ENCODE results near the gene IL1RL2.

IL1RL2 gene

DNA sequence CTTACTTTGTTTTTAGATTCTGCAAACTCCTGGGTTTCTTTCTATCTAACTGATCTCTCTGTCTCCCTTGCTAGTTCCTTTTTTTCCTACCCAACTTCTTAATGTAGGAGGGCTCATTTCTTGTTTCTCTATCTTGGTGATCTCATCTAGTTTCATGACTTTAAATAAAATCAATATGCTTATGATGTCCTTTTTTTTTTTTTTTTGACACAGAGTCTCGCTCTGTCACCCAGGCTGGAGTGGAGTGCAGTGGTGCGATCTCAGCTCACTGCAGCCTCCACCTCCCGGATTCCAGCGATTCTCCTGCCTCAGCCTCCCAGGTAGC is 82.3 kb downstream of the IL1RL2 start:
- TF ChIP-seq, protein P1, sequence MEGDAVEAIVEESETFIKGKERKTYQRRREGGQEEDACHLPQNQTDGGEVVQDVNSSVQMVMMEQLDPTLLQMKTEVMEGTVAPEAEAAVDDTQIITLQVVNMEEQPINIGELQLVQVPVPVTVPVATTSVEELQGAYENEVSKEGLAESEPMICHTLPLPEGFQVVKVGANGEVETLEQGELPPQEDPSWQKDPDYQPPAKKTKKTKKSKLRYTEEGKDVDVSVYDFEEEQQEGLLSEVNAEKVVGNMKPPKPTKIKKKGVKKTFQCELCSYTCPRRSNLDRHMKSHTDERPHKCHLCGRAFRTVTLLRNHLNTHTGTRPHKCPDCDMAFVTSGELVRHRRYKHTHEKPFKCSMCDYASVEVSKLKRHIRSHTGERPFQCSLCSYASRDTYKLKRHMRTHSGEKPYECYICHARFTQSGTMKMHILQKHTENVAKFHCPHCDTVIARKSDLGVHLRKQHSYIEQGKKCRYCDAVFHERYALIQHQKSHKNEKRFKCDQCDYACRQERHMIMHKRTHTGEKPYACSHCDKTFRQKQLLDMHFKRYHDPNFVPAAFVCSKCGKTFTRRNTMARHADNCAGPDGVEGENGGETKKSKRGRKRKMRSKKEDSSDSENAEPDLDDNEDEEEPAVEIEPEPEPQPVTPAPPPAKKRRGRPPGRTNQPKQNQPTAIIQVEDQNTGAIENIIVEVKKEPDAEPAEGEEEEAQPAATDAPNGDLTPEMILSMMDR (IDR thresholded peaks at IDR 0.05; ENCODE audit: insufficient read depth, low read depth, low read length, missing control alignments), result no peak
- H3K4me3 ChIP-seq (ENCODE audit: low read depth, low read length), result no peak overlapping the region
- no peak for DNase-seq (ENCODE audit: low read depth)

DNA sequence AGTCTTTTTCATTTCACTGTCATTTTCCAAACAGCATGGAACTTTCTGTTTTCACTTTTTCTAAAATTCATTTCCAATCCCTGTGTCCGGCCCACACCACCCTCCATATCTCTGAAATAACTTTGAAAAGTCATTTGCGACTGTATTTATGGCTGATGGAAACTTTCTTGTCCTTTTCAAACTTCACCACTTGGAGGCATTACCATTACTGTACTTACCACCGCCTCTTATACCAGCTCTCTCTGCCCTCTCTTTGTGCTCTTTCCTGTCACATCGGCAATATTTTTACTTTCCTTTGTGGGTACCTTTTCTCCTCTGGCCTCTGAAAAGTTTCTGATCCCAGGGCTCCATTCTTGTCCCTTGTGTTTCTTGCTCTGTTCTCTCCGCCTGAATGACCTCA is 85.0 kb downstream of the IL1RL2 start:
- no peak overlapping the region for H3K4me3 ChIP-seq (ENCODE audit: low read depth, low read length)
- TF ChIP-seq, protein P1 (IDR thresholded peaks at IDR 0.05; ENCODE audit: insufficient read depth, low read depth, low read length, missing control alignments), result no peak
- DNase-seq (ENCODE audit: low read depth), result no peak

DNA sequence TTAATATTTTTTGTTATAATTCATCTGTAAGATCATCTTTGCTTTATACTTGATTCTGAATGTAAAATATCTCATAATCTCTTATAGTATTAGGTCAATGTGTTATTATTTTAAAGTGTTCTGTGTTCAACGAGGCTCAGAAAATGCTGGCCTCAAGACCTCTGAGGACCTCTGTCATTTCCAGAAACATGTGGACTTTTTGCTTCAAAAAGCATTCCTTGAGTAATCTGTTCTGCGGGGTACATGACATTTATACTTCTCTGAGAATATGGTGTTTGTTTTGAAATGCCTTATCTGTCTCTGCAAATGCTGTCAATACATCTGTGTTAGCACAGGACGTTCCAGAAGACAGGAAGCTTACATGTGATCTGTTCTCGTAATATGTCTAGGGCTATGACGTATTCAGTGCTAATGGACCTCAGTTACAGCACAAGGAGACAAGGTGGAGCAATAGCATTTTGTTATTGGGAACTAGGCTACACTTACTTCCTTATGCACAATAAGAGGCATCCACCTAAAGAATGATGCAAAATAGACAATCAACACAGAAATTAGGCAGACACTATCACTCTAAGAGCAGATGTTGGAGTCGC is 86.9 kb downstream of the IL1RL2 start:
- no peak for DNase-seq (ENCODE audit: low read depth)
- H3K4me3 ChIP-seq (ENCODE audit: low read depth, low read length), result no peak overlapping the region
- TF ChIP-seq, protein P1 (IDR thresholded peaks at IDR 0.05; ENCODE audit: insufficient read depth, low read depth, low read length, missing control alignments), result no peak

DNA sequence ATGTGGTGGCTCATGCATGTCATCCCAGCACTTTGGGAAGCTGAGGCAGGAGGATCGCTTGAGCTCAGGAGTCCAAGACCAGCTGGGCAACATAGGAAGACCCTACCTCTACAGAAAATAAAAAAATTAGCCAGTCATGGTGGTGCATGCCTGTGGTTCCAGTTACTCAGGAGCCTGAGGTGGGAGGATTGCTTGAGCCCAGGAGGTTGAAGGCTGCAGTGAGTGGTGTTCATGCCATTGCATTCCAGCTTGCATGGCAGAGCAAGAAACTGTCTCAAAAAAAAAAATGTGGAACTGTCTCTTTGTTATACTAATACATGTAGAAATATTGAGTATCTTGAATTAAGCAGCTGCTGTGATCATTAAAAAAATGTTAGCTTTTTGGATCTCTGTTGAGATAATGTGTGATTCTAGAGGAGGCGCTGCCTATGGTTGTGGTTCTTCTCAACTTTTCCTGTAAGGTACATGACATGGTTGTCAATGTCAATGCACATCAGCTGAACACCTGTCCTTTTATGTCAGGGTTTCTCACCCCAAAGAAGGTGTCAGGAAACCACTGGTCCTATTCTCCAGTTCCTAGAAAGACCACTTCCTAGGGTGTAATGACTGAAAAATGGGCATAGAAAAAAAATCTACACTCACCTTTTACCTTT is 89.9 kb downstream of the IL1RL2 start:
- TF ChIP-seq, protein P1 (IDR thresholded peaks at IDR 0.05; ENCODE audit: insufficient read depth, low read depth, low read length, missing control alignments), result no peak
- no peak for DNase-seq (ENCODE audit: low read depth)
- no peak overlapping the region for H3K4me3 ChIP-seq (ENCODE audit: low read depth, low read length)

DNA sequence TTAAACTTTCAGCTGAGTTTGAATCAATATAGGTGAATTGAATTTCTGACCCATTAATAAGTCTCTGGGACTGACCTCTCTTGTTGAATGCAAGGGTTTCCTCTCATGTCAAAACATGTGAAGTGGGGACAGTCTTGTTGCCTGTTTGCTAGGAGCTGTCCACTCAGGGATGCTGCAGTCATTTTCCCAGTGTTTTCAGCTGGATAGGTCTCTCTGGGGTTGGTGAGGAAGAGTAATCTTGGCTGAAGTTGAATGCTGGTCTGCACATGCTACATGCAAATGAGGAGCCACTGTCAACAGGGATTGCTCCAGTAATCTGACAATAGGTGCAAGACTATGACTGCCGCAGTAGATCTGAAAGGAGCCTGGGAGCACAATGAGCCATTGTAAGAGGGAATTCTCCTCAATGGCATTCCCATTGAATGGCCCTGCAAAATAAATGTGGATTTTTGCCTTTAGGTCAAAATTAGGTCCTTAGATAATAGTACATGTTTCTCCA is 90.4 kb downstream of the IL1RL2 start:
- no peak for DNase-seq (ENCODE audit: low read depth)
- no peak overlapping the region for H3K4me3 ChIP-seq (ENCODE audit: low read depth, low read length)
- TF ChIP-seq, protein P1 (IDR thresholded peaks at IDR 0.05; ENCODE audit: insufficient read depth, low read depth, low read length, missing control alignments), result no peak

DNA sequence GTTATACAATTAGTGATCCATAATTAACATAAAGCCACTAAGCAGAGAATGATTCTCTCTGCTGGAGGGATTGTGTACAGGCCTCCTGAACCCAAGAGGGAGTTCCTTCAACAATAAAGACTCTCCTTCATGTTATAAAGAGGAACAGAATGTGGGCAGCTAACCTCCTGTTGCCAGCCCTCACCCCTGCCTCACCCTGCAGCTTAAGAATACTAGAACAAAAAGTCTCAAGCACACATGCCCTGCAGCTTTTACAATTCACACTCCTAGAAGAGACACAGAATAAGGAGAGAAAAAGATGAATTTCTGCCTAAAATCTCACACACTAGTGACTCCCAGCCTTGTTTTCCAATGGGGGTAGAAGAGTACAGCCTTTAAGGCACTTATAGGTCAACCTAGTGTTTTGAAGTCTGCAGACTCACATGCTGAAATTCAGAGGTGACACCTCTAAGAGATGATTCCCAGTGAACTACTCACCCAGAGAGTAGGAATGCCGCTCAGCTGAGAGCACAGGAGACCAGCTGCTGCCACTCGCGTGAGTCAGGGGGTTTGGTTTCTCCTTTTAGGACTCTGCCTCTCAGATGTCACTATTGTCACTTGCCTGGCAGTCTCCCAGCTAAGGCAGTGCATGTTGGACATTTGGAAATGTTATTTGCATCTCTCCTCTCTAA is 92.0 kb downstream of the IL1RL2 start:
- TF ChIP-seq, protein P1 (IDR thresholded peaks at IDR 0.05; ENCODE audit: insufficient read depth, low read depth, low read length, missing control alignments), result no peak
- DNase-seq (ENCODE audit: low read depth), result no peak
- H3K4me3 ChIP-seq (ENCODE audit: low read depth, low read length), result no peak overlapping the region

All from GM12865 (cell line).